Measurements from ENCODE around the gene MAGI2. TPM values are rescaled to one million over a fixed set of nuclear protein-coding genes. Genes with fewer than 3 reads are reported as not detected.

The MAGI2 gene
- total RNA-seq, 2 experiments from 2014 or later, result 0.03 to 0.17 TPM

- Histone ChIP-seq H3K4me1 (ENCODE audit: insufficient read depth, low read length, poor library complexity, severe bottlenecking) (no peaks in the 10 kb centered on the region), H3K36me3 (ENCODE audit: insufficient read depth, low read length) (no peaks in the 10 kb centered on the region), H3K9me2 (ENCODE audit: insufficient read depth, low read length) (no peaks in the 10 kb centered on the region), H3K79me2 (ENCODE audit: insufficient read depth, low read depth, low read length) (no peaks in the 10 kb centered on the region), H3K9me3 (ENCODE audit: low read length) (no peaks in the 10 kb centered on the region), H2AFZ (ENCODE audit: low read length) (no peak overlapping the region), H3K4me3 (ENCODE audit: low read depth, low read length, poor library complexity, severe bottlenecking) (no peak overlapping the region), H3K27ac (ENCODE audit: low read depth, low read length, poor library complexity, severe bottlenecking) (no peak overlapping the region), H3K4me2 (ENCODE audit: low read length) (no peak overlapping the region), H4K20me1 (ENCODE audit: insufficient read depth, low read length) (no peaks in the 10 kb centered on the region)
- ChIA-PET POLR2A (interaction anchor here (1.9 kb wide), 1 partner anchor 10 kb away, joined by 7 read pairs; no protein-coding TSS in a partner anchor), CTCF (ENCODE audit: unreplicated experiment) (no interaction called here)
- DNase-seq (ENCODE audit: low spot score), result no peak
- intact Hi-C loops (cut with micrococcal nuclease; ENCODE audit: unreplicated experiment), result no loop called here
- no peak for TF ChIP-seq EZH2phosphoT487 (IDR thresholded peaks at IDR 0.05; ENCODE audit: borderline replicate concordance, low read depth, low read length)
- TF ChIP-seq, protein P1, sequence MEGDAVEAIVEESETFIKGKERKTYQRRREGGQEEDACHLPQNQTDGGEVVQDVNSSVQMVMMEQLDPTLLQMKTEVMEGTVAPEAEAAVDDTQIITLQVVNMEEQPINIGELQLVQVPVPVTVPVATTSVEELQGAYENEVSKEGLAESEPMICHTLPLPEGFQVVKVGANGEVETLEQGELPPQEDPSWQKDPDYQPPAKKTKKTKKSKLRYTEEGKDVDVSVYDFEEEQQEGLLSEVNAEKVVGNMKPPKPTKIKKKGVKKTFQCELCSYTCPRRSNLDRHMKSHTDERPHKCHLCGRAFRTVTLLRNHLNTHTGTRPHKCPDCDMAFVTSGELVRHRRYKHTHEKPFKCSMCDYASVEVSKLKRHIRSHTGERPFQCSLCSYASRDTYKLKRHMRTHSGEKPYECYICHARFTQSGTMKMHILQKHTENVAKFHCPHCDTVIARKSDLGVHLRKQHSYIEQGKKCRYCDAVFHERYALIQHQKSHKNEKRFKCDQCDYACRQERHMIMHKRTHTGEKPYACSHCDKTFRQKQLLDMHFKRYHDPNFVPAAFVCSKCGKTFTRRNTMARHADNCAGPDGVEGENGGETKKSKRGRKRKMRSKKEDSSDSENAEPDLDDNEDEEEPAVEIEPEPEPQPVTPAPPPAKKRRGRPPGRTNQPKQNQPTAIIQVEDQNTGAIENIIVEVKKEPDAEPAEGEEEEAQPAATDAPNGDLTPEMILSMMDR (conservative IDR thresholded peaks at IDR 0.05; ENCODE audit: low read length), result no peak
- no TSS peak for BruUV-seq (replicated peaks)
These were observed 226.4 kb downstream of the MAGI2 start for GRCh38 chr7:79227044-79227443.

GRCh38 chr7:79221211-79221610 is 232.3 kb downstream of the MAGI2 start:
- ChIA-PET POLR2A (no interaction called here), CTCF (ENCODE audit: unreplicated experiment) (no interaction called here)
- no TSS peak for BruUV-seq (replicated peaks)
- no peak for DNase-seq (ENCODE audit: low spot score)
- Histone ChIP-seq H3K4me2 (ENCODE audit: low read length) (no peak overlapping the region), H3K4me1 (ENCODE audit: insufficient read depth, low read length, poor library complexity, severe bottlenecking) (no peaks in the 10 kb centered on the region), H3K4me3 (ENCODE audit: low read depth, low read length, poor library complexity, severe bottlenecking) (no peak overlapping the region), H2AFZ (ENCODE audit: low read length) (no peak overlapping the region), H3K9me3 (ENCODE audit: low read length) (no peaks in the 10 kb centered on the region), H4K20me1 (ENCODE audit: insufficient read depth, low read length) (no peaks in the 10 kb centered on the region), H3K9me2 (ENCODE audit: insufficient read depth, low read length) (no peaks in the 10 kb centered on the region), H3K36me3 (ENCODE audit: insufficient read depth, low read length) (no peaks in the 10 kb centered on the region), H3K79me2 (ENCODE audit: insufficient read depth, low read depth, low read length) (no peaks in the 10 kb centered on the region), H3K27ac (ENCODE audit: low read depth, low read length, poor library complexity, severe bottlenecking) (no peak overlapping the region)
- TF ChIP-seq, protein P1 (conservative IDR thresholded peaks at IDR 0.05; ENCODE audit: low read length), result no peak
- no peak for TF ChIP-seq EZH2phosphoT487 (IDR thresholded peaks at IDR 0.05; ENCODE audit: borderline replicate concordance, low read depth, low read length)
- intact Hi-C loops (cut with micrococcal nuclease; ENCODE audit: unreplicated experiment), result no loop called here

- no peak for DNase-seq (ENCODE audit: low spot score)
- intact Hi-C loops (cut with micrococcal nuclease; ENCODE audit: unreplicated experiment), result no loop called here
- ChIA-PET POLR2A (no interaction called here), CTCF (ENCODE audit: unreplicated experiment) (no interaction called here)
- no peaks in the 10 kb centered on the region for H3K9me2 ChIP-seq (ENCODE audit: insufficient read depth, low read length)
- no peak overlapping the region for H3K4me2 ChIP-seq (ENCODE audit: low read length)
- no peak overlapping the region for H3K4me3 ChIP-seq (ENCODE audit: low read depth, low read length, poor library complexity, severe bottlenecking)
- no peak for TF ChIP-seq EZH2phosphoT487 (IDR thresholded peaks at IDR 0.05; ENCODE audit: borderline replicate concordance, low read depth, low read length)
- TF ChIP-seq, protein P1 (conservative IDR thresholded peaks at IDR 0.05; ENCODE audit: low read length), result no peak
- H3K4me1 ChIP-seq (ENCODE audit: insufficient read depth, low read length, poor library complexity, severe bottlenecking), result no peaks in the 10 kb centered on the region
- H3K79me2 ChIP-seq (ENCODE audit: insufficient read depth, low read depth, low read length), result no peaks in the 10 kb centered on the region
- no peaks in the 10 kb centered on the region for H3K36me3 ChIP-seq (ENCODE audit: insufficient read depth, low read length)
- H3K27ac ChIP-seq (ENCODE audit: low read depth, low read length, poor library complexity, severe bottlenecking), result no peak overlapping the region
- BruUV-seq (replicated peaks), result no TSS peak
- H2AFZ ChIP-seq (ENCODE audit: low read length), result no peak overlapping the region
- no peaks in the 10 kb centered on the region for H3K9me3 ChIP-seq (ENCODE audit: low read length)
- no peaks in the 10 kb centered on the region for H4K20me1 ChIP-seq (ENCODE audit: insufficient read depth, low read length)
These were observed 235.4 kb downstream of the MAGI2 start for GRCh38 chr7:79217976-79218626.
